MM.1S (cell line): ENCODE data around the gene GGNBP2.

ENCODE experiments used
- CTCF ChIP-seq: fragments of 300-600 bp; sonication (generic); IDR thresholded peaks from 2 replicates; pipeline ENCODE4 v1.5.1; 2016; ENCODE audit warnings: antibody characterized with exemption, low read length, mixed read lengths
- EZH2phosphoT487 ChIP-seq: fragments of 300-600 bp; sonication (generic); IDR thresholded peaks from 2 replicates; pipeline ENCODE4 v1.6.1; 2018; ENCODE audit warnings: antibody characterized with exemption, low read length

DNA sequence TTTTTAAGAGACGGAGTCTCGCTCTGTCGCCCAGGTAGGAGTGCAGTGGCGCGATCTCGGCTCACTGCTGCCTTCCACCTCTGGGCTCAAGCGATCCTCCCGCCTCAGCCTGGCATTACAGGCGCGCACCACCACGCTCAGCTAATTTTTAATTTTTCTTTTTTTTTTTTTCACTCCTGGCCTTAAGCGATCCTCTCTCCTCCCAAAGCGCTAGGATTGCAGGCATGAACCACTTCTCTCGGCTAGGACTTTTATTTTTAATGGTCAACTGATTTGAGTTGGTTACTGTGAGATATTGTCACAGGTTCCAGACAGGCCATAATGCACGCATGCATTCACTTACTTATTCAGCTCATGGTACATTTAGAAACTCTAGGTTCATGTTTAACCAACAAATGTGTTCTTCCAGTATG is 9.0 kb upstream of the GGNBP2 start:
- TF ChIP-seq CTCF = no peak
- TF ChIP-seq EZH2phosphoT487 = no peak
